GM19395 (cell line): ENCODE data around the gene B3GNT5.

ENCODE experiments used
- ATAC-seq: cut with Tn5 transposase; IDR thresholded peaks from one replicate; pipeline ENCODE4 v1.9.1; 2021; ENCODE audit warnings: mild to moderate bottlenecking, moderate library complexity; ENCODE audit not compliant: unreplicated experiment

The B3GNT5 gene

DNA sequence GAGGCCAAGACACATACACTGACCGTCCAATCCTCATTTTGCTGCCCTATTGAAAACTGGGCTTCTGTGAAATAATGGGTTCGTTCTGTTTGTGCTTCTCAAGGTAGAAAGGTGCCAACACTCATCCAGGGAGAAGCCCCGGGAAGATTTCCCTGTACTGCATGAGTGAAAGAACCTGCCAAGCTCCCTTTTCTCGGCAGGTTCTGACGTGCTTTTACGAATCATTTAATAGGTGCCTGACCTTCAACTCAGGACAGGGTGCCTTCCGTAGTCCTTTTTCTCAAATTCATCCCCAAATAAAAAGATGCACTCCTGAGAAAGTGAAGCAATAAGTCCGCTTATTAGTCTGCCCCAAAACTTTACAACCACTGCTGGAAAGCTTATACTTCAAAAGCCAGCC is 64.2 kb downstream of the B3GNT5 start:
- no peak for ATAC-seq

DNA sequence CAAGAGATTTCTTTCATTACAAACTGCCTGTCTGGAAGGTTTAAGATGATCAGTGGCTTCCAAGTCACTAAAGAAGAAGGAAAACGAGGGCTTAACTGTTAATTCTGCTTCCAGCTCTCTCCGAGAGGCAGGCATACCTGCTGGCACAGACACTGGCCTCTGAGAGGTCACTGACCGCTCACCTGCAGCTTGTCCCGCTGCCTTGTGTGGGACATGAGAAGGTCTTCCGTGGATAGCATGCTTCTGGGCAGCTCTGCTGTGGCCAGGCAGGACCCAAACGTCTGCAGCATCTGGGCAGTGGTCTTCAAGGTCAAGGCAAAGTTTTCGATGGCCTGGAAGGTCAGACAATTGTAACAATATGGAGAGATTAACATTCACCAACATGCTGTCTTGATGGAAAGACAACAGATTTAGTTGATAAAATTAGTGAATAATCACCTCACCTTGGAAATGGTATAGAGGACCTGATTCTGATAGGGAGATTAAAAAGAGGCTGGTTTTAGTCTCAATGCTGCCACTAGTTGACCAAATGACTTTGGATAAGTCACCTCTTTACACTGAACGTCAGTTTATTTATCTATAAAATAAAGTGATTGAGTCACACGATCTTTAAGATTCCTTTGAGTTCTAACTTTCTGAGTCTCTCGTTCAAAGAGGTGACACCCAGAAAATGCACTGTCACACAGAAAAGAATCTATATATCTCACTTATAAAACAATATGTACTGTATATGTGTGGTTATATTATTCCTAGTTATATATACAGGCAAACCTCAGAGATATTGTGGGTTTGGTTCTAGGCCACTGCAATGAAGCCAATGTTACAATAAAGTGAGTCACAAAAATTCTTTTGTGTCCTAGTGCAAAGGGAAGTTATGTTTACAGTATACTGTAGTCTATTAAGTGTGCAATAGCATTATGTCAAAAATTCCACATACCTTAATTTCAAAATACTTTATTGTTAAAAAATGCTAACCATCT is 65.1 kb downstream of the B3GNT5 start:
- no peak for ATAC-seq

- no peak for ATAC-seq
These were observed 65.8 kb downstream of the B3GNT5 start for GRCh38 chr3:183318877-183319276.

- ATAC-seq: no peak
These were observed 66.3 kb downstream of the B3GNT5 start for GRCh38 chr3:183319371-183319770.
